ENCODE data around the gene CYP51A1.

GRCh38 chr7:92071032-92071431 is 63.2 kb downstream of the CYP51A1 start:
- TF ChIP-seq POLR2AphosphoS5 (IDR thresholded peaks at IDR 0.05; ENCODE audit: low read depth, low read length) (no peak), TAF1 (IDR thresholded peaks at IDR 0.05; ENCODE audit: borderline replicate concordance, insufficient read depth, low read length) (no peak)
